SK-N-SH (cell line): ENCODE measurements around the gene MBP. TPM values are rescaled to one million over a fixed set of nuclear protein-coding genes. Genes with fewer than 3 reads are reported as not detected.

ENCODE experiments used
- CTCF ChIA-PET: fragments of 300-600, 350-600 bp; formaldehyde crosslinking; extraction: SDS; loops from one replicate; lab custom pipeline; 2021; lab: Yijun Ruan, JAX
- POLR2A ChIA-PET: fragments of 350-600 bp; sonication (Branson Sonifier 250); formaldehyde crosslinking; extraction: SDS; loops from one replicate; lab custom pipeline; 2020; ENCODE audit warnings: antibody characterized with exemption, inconsistent platforms; lab: Yijun Ruan, JAX
- DNase-seq: peaks from one replicate; pipeline ENCODE4 v3.0.0; 2012
- H2AFZ ChIP-seq: fragments of 200-600 bp; sonication (generic); 2 replicates; pipeline ENCODE4 v1.8.1; 2016; ENCODE audit warnings: antibody characterized with exemption, mild to moderate bottlenecking, low read depth
- H3F3A ChIP-seq: fragments of 200-600 bp; sonication (generic); replicated peaks from 2 replicates; pipeline ENCODE3; 2016; ENCODE audit warnings: antibody characterized with exemption, mild to moderate bottlenecking; ENCODE audit not compliant: insufficient read depth
- H3K27ac ChIP-seq, 2 experiments: fragments of 200-500 bp in 1 of 2; fragments of 200-600 bp in 1 of 2; sonication (Bioruptor generic) in 1 of 2; sonication (generic), shearing (Covaris generic) in 1 of 2; 2 replicates each; pipeline versions ENCODE4 v1.5.1 to v1.6.1; 2014 to 2016; ENCODE audit warnings: low read depth in 2 of 2, inconsistent platforms in 1 of 2, low read length in 1 of 2, mild to moderate bottlenecking in 1 of 2, mixed read lengths in 1 of 2
- H3K27me3 ChIP-seq: fragments of 200-600 bp; sonication (generic), shearing (Covaris generic); 2 replicates; pipeline ENCODE4 v1.6.1; 2016; ENCODE audit warnings: mixed run types; ENCODE audit not compliant: insufficient read depth
- H3K36me3 ChIP-seq, 2 experiments: fragments of 200-500 bp in 1 of 2; fragments of 200-600 bp in 1 of 2; sonication (Bioruptor generic) in 1 of 2; sonication (generic) in 1 of 2; replicated peaks in 1 of 2; 2 replicates each; pipeline versions ENCODE3 to v1.5.1; 2014 to 2016; ENCODE audit warnings: low read length in 1 of 2, mild to moderate bottlenecking in 1 of 2; ENCODE audit not compliant: insufficient read depth in 2 of 2, control insufficient read depth in 1 of 2
- H3K4me1 ChIP-seq, 2 experiments: fragments of 200-500 bp in 1 of 2; fragments of 200-600 bp in 1 of 2; sonication (Bioruptor generic) in 1 of 2; sonication (generic), shearing (Covaris generic) in 1 of 2; 2 replicates each; pipeline versions ENCODE4 v1.5.1 to v1.6.1; 2014 to 2016; ENCODE audit warnings: low read depth in 1 of 2, low read length in 1 of 2, mixed run types in 1 of 2; ENCODE audit not compliant: insufficient read depth in 2 of 2, control insufficient read depth in 1 of 2
- H3K4me2 ChIP-seq: fragments of 200-600 bp; sonication (generic), shearing (Covaris generic); 2 replicates; pipeline ENCODE4 v1.6.1; 2017; ENCODE audit warnings: mixed run types
- H3K4me3 ChIP-seq, 2 experiments: fragments of 200-500 bp in 1 of 2; fragments of 200-600 bp in 1 of 2; sonication (Bioruptor generic) in 1 of 2; sonication (generic), shearing (Covaris generic) in 1 of 2; 2 replicates each; pipeline versions ENCODE4 v1.5.1 to v1.8.1; 2014 to 2016; ENCODE audit warnings: low read depth in 2 of 2, inconsistent platforms in 1 of 2, low read length in 1 of 2, mild to moderate bottlenecking in 1 of 2, mixed read lengths in 1 of 2, moderate library complexity in 1 of 2
- H3K79me2 ChIP-seq: fragments of 200-600 bp; sonication (generic); 2 replicates; pipeline ENCODE4 v1.8.1; 2017; ENCODE audit warnings: mild to moderate bottlenecking; ENCODE audit not compliant: insufficient read depth
- H3K9ac ChIP-seq: fragments of 200-600 bp; sonication (generic); 2 replicates; pipeline ENCODE4 v1.6.1; 2017; ENCODE audit warnings: mixed run types
- H3K9me2 ChIP-seq: fragments of 200-600 bp; sonication (generic); 2 replicates; pipeline ENCODE4 v1.6.1; 2017; ENCODE audit warnings: mixed run types
- H3K9me3 ChIP-seq: fragments of 200-600 bp; sonication (generic); 2 replicates; pipeline ENCODE4 v1.6.1; 2017; ENCODE audit warnings: mixed run types, mild to moderate bottlenecking, moderate library complexity
- H4K20me1 ChIP-seq: fragments of 200-600 bp; sonication (generic); 2 replicates; pipeline ENCODE4 v1.6.1; 2017; ENCODE audit warnings: mild to moderate bottlenecking, mixed run types; ENCODE audit not compliant: insufficient read depth
- CTCF ChIP-seq: fragments of 200-600 bp; sonication (generic); IDR thresholded peaks from 2 replicates; pipeline ENCODE4 v1.6.1; 2017; ENCODE audit warnings: antibody characterized with exemption, mild to moderate bottlenecking, moderate library complexity
- EZH2phosphoT487 ChIP-seq: fragments of 200-600 bp; sonication (generic); IDR thresholded peaks from 2 replicates; pipeline ENCODE4 v1.6.1; 2017; ENCODE audit warnings: low read depth, mixed run types, mild to moderate bottlenecking, antibody characterized with exemption, moderate library complexity, borderline replicate concordance
- GABPA ChIP-seq: IDR thresholded peaks from 2 replicates; pipeline ENCODE4 v1.4.0; 2012; ENCODE audit warnings: low read depth, mild to moderate bottlenecking
- MEF2A ChIP-seq: IDR thresholded peaks from 2 replicates; pipeline ENCODE4 v1.4.0; 2012; ENCODE audit warnings: low read depth, borderline replicate concordance
- NRF1 ChIP-seq: IDR thresholded peaks from 2 replicates; pipeline ENCODE4 v1.6.1; 2012; ENCODE audit warnings: low read depth, mild to moderate bottlenecking, low read length
- POLR2AphosphoS5 ChIP-seq: IDR thresholded peaks from 2 replicates; pipeline ENCODE4 v1.6.1; 2012; ENCODE audit warnings: low read depth, low read length
- RAD21 ChIP-seq: IDR thresholded peaks from 2 replicates; pipeline ENCODE4 v1.6.1; 2012; ENCODE audit warnings: mild to moderate bottlenecking, low read length
- RCOR1 ChIP-seq: fragments of 150-350 bp; IDR thresholded peaks from 2 replicates; pipeline ENCODE4 v1.6.1; 2017; ENCODE audit warnings: antibody characterized with exemption, low read length
- REST ChIP-seq: IDR thresholded peaks from 2 replicates; pipeline ENCODE4 v1.6.1; 2012; ENCODE audit warnings: mild to moderate bottlenecking, low read depth, low read length, moderate library complexity
- SIN3A ChIP-seq: IDR thresholded peaks from 2 replicates; pipeline ENCODE4 v1.6.1; 2012; ENCODE audit warnings: low read depth, mild to moderate bottlenecking, low read length, moderate library complexity, borderline replicate concordance
- SMC3 ChIP-seq: IDR thresholded peaks from 2 replicates; pipeline ENCODE4 v1.6.1; 2012; ENCODE audit warnings: low read depth, low read length, improper control_type of control experiment
- USF1 ChIP-seq: IDR thresholded peaks from 2 replicates; pipeline ENCODE4 v1.4.0; 2012; ENCODE audit warnings: low read depth, borderline replicate concordance
- YY1 ChIP-seq: IDR thresholded peaks from 2 replicates; pipeline ENCODE4 v1.4.0; 2012; ENCODE audit warnings: low read depth, mild to moderate bottlenecking
- ZBTB33 ChIP-seq: IDR thresholded peaks from 2 replicates; pipeline ENCODE4 v1.4.0; 2012; ENCODE audit warnings: low read depth, borderline replicate concordance
- WGBS: methylation state at CpG from one replicate; pipeline ENCODE4 v1.1.6; 2017; ENCODE audit warnings: low lambda C conversion rate; 5-methylcytosine and 5-hydroxymethylcytosine counted together
- polyA plus RNA-seq, 3 experiments: library from polyadenylated mRNA; depleted of rRNA; stranded (reverse); fragments of >200 nt; gene quantifications; 2 replicates each; pipeline ENCODE4 v1.2.3, GENCODE V29; 2012
- TF ChIP-seq, protein P1 (sequence below): IDR thresholded peaks from 2 replicates; pipeline ENCODE4 v1.4.0; 2012; ENCODE audit warnings: low read depth

The MBP gene
- polyA plus RNA-seq, 1 of the 3 experiments (the other 2 are of a cell fraction) = 1.6 TPM

DNA sequence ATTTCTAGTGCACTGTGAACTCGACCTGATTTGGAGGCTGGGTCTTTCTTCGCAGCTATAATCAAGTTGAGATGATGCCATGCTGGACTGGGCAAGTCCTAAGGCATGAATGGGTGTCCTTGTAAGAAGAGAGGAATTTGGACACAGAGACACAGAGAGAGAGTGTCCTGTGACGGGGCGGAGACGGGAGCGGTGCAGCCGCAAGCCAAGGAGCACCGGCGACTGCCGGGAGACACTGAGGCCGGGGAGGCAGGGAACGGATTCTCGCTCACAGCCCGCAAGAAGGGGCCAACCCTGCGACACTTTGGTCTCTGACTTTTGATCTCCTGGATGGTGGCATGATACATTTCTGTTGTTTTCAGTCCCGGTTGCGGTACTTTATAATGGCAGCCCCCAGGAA, 22.4 kb upstream of the MBP start:
- H3K4me3 ChIP-seq = no peak overlapping the region
- no peaks in the 10 kb centered on the region for H3K27me3 ChIP-seq
- no peak overlapping the region for H3K9ac ChIP-seq
- no peaks in the 10 kb centered on the region for H4K20me1 ChIP-seq
- no peaks in the 10 kb centered on the region for H3F3A ChIP-seq
- H3K27ac ChIP-seq = no peak overlapping the region
- H3K36me3 ChIP-seq = no peaks in the 10 kb centered on the region
- H2AFZ ChIP-seq = no peak overlapping the region
- H3K9me2 ChIP-seq = no peaks in the 10 kb centered on the region
- no peaks in the 10 kb centered on the region for H3K79me2 ChIP-seq
- no peaks in the 10 kb centered on the region for H3K9me3 ChIP-seq
- CTCF ChIA-PET = no interaction called here
- DNase-seq = no peak
- POLR2A ChIA-PET = no interaction called here
- TF ChIP-seq REST (no peak), SIN3A (no peak), SMC3 (no peak), EZH2phosphoT487 (no peak), POLR2AphosphoS5 (no peak), RAD21 (no peak), RCOR1 (no peak), YY1 (no peak), CTCF (no peak), NRF1 (no peak), ZBTB33 (no peak), GABPA (no peak), MEF2A (no peak), USF1 (no peak)
- TF ChIP-seq, protein P1, sequence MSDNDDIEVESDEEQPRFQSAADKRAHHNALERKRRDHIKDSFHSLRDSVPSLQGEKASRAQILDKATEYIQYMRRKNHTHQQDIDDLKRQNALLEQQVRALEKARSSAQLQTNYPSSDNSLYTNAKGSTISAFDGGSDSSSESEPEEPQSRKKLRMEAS = no peak
- H3K4me2 ChIP-seq = no peak overlapping the region
- 75% methylated on average over 17 of the region's 17 CpGs for WGBS
- H3K4me1 ChIP-seq = no peaks in the 10 kb centered on the region
